Measurements from ENCODE around the gene SLC5A1. TPM values are rescaled to one million over a fixed set of nuclear protein-coding genes. Genes with fewer than 3 reads are reported as not detected.

Gene SLC5A1
- total RNA-seq, result 13.7 TPM

DNA sequence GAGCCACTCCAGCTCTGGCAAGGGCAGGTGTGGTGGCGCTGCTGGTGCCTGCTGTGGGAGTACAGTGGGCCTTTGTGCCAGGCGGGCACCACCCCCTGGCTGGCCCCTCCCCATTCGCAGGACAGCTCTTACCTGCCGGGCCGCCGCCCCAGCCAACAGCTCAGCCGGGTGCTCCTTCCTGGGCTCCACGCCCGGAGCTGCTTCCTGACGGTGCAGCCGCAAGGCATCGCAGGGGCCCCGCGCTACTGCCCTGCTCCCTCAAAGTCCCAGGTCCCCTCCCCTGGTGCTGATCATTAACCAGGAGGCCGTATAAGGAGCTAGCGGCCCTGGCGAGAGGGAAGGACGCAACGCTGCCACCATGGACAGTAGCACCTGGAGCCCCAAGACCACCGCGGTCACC is at the start of gene SLC5A1:
Gene SLC5A1 (plus strand): TSS at position 338 of the 400 bp plus-strand sequence. CDS start 21 bp downstream, at position 359.
- DNase-seq, result no peak

DNA sequence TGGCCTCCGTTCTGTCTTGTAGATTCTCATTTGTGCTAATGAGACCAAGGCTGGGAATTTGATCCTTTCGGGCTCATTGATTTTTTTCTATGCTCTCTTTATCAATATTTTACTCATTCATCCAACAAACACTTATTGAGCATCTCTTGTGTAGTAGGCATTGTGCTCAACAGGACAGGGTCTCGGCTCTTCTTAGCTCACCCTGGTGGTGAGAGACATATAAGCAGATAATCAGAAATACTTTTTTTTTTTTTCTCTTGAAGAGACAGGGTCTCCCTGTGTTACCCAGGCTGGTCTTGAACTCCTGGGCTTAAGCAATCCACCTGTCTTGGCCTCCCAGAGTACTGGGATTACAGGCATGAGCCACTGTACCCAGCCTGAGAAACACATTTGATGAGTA is 48.0 kb upstream of the SLC5A1 start:
- no peak for DNase-seq

- DNase-seq, result no peak
Measured at GRCh38 chr22:31995807-31996206, 47.3 kb upstream of the SLC5A1 start.

DNA sequence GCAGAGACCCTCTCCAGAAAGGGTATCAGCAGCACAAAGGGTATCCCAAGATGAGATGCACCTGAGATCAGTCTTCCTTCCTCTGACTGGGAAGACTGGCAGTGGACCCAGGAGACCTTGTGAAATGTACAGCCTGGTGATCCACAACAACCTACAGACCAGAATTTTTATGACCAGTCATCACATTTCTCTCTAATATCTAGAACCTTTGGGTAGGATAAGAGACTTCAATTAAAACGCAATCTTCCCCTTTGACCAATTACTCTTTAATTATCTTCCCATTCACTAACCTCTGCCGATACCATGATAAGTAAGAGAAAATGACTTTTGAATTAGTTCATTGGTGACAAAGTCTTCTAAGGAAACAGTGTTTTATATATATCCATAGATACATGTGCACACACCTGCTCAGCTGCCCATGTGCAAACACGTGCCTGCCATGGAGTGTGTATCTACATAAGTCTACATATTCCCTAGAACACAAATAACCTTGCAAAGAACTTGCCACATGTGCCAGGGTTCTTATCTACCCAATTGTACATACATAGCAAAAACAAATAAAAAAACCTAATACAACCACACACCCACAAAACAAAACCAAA is 44.2 kb upstream of the SLC5A1 start:
- no peak for DNase-seq

- DNase-seq, result no peak
Measured at GRCh38 chr22:32000181-32000580, 42.9 kb upstream of the SLC5A1 start.

GRCh38 chr22:32005453-32005852 is 37.6 kb upstream of the SLC5A1 start:
- DNase-seq, result no peak

DNA sequence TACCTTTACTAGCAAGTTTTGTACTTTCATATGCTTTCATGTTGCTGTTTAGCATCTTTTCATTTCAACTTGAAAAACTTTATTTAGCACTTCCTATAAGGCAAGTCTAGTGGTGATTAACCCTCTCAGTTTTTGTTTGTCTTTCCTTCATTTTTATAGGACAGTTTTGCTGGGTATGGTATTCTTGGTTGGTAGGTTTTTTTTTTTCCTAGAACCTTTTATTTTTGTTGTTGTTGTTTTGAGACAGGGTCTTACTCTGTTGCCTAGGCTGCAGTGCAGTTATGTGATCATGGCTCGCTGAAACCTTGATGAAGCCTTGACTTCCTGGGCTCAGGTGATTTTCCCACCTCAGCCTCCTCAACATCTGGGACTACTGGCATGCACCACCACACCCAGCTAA is 29.9 kb upstream of the SLC5A1 start:
- no peak for DNase-seq

GRCh38 chr22:32016081-32016480 is 27.0 kb upstream of the SLC5A1 start:
- DNase-seq, result no peak

DNA sequence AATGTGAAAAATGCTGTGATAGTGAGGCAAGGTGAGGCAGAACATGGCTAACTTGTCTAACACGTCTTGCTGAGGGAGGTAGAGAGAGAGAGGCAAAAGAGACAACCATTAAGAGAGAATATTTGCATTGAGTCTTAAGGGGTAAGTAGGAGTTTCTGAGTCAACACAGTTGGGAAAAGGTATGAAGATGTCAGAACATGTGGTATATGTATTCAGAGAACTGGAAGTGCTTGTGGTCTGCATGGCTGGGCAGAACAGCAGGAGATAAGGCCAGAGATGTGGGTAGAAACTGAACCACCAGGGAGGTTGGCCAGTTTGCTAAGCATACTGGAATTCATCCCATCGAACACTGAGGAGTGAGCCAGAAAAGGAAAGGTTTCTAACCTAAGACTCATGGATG is 25.0 kb upstream of the SLC5A1 start:
- DNase-seq, result no peak

DNA sequence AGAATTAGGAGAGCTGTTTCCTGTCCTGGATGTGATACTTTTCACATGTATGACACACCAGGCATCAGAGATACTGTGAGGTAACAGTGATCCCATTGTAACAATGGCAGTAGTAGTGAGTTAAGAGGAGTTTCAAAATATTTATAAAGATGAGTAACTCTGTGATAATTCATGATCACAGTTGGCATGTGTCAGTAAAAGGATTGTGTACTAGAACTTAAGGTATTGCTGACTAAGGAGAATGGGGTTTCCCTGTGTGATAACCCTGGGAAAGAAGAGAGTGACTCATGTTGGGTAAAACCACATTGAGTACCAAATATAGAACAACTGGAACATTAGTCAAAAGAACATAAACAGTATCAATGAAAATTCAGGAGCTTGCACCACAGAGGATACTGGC is 22.9 kb upstream of the SLC5A1 start:
- no peak for DNase-seq

GRCh38 chr22:32021716-32022115 is 21.3 kb upstream of the SLC5A1 start:
- no peak for DNase-seq

DNA sequence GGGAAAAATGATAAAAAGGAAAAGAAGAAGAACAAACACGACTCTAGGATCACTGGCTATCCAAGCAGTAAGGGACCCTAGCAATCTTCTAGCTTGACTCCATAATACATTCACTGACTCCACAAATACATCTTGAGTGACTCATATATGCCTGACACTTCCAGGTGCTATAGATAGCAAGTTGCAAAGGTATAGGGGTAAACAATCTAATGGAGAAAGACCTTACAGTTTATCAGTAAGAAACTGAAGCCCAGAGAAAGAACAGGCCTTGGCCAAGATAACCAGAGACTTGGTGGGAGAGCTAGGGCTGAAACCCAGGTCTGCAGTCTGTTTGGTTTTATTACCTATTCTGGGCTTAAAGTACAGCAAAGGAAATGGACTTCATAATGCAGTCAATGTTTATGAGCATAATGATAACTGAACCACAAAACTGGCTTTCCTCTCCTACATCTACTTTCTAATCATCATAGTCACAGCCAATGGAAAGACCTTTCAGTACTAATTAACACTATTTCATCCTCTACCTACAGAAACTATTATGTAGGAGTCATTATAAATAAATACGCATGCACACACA is 19.7 kb upstream of the SLC5A1 start:
- no peak for DNase-seq

GRCh38 chr22:32024796-32025195 is 18.3 kb upstream of the SLC5A1 start:
- no peak for DNase-seq

GRCh38 chr22:32030518-32031247 is 12.4 kb upstream of the SLC5A1 start:
- no peak for DNase-seq

GRCh38 chr22:32031466-32031865 is 11.6 kb upstream of the SLC5A1 start:
- no peak for DNase-seq

GRCh38 chr22:32034275-32034674 is 8.8 kb upstream of the SLC5A1 start:
- DNase-seq, result no peak

DNA sequence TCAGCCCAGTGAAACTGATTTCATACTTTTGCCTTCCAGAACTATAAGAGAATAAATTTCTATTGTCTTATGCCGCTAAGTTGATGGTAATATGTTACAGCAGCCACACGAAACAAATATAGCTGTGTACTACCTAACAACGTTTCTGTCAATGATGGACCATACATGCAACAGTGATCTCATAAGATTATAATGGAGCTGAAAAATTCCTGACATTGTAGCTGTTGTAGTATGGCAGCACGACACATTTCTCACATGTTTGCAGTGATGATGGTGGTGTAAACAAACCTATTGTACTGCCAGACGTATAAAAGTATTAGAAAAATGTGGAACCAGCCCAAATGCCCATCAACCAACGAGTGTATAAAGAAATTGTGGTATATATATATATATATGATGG is 5.8 kb upstream of the SLC5A1 start:
- DNase-seq, result no peak

DNA sequence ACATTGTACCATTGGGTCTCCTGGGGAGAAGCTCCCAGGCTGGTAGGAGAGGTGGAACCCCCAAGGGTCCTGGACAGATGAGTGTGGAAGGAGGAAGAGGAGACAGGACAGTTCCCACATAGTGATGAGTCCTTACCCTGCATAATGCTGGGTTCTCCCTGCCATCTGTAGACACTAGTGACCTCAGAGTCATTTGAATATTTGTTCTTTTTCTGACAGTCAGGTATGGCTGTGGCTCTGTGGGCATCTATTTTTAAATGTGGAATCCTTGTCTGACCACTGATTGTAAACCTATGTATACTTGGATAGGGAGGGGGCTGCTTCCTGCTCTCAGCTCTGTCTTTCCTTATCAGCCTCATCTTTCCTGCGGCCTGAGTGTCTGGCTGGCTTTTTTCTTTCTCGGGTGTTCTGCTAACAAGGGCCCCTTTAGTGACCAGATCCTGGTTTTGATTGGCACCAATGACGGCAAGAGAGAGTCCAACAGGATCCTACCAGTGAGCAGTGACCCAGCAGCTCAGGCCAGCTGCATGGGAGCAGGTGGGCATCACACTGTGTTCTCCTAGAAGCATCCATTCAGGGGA is 2.6 kb upstream of the SLC5A1 start:
- DNase-seq, result no peak

DNA sequence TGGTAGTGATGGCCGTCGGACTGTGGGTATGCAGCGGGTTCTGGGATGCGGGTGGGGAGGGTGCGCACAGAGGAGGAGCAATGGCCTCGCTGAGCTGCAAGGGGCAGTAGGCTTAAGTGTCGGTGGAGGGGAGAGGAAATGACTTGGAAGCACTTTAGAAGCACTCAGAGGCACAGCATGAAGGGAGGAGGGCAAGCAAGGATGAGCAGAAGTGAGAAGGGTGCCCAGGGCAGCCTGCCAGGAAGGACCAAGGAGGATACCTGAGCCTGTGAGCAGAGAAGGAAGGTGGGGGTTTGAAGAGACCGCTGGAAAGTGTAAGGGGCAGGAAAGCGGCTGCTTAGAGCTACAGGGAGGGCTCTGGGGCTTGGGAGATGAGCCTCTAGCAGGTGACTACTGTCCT is 330 bp downstream of the SLC5A1 start:
- DNase-seq, result no peak

DNA sequence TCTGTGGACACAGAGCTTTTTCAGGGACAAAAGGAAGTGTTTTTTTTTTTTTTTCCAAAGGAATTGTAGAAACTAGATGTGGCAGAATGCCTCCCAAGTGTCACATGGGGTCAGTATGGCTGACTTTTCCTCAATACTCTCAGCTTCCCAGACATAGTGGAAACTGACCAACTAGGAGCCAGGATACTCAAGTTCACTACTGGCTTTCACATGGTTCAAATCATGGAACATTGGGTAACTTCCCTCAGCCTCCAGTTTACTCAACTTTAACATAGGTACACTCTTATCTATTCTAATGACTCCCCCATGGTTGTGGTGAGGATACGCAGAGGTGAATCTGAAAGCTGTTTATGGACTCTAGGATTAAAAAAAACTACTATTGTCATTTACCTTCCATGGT is 1.4 kb downstream of the SLC5A1 start:
- DNase-seq, result no peak

DNA sequence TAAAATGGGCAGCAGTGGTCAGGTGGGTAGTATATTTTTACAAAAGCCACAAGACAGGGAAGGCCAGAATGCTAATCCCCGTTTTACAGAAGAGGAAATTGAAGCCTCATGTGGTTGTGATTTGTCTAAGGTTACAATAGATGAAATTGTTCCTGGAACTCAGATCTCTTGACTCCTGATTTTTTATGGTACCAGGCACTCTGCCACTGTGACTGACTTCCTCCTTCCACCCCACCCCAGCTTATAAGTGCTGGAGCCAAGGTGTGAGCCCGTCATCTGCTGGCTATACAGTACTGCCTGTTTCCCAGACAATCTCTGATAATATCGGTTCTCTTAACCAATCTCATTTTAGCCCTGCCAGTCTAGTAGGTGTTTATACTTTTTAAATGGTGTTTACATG is 1.9 kb downstream of the SLC5A1 start:
- no peak for DNase-seq

DNA sequence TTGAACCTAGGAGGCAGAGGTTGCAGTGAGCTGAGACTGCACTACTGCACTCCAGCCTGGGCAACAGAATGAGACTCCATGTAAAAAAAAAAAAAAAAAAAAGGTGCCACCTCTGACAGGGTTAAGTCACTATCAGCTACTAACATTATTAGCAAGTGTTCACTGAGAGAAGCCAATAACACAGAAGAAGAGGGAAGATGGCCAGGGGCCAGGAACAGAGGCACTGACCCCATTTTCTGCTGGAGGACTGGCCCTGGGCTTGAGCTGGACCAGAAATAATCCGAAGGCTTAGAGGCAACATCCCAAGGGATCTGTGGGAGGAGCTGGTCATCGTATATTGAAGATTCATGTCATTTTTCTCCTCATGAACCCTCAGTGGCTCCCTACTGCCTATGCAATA is 5.0 kb downstream of the SLC5A1 start:
- no peak for DNase-seq

GRCh38 chr22:32050678-32051515 is 7.8 kb downstream of the SLC5A1 start:
- peak; percentile 11 for DNase-seq

Data from skin of body (tissue), 2 donors.